GM12878 (cell line): ENCODE data around the gene AVPR1B.

Experiments used
- BMI1 ChIP-seq: fragments of 450-650 bp; IDR thresholded peaks from 2 replicates; pipeline ENCODE4 v1.6.1; 2016; ENCODE audit warnings: mild to moderate bottlenecking, moderate library complexity, borderline replicate concordance
- CTCF ChIP-seq, 3 experiments: IDR thresholded peaks in 2 of 3; conservative IDR thresholded peaks in 1 of 3; 2 replicates each; pipeline ENCODE4 v1.5.1; 2011; ENCODE audit warnings: low read depth in 3 of 3, low read length in 3 of 3, mild to moderate bottlenecking in 3 of 3, control low read depth in 2 of 3, moderate library complexity in 2 of 3, inconsistent platforms in 1 of 3, mixed read lengths in 1 of 3; ENCODE audit not compliant: control insufficient read depth in 2 of 3, insufficient read depth in 1 of 3; ENCODE audit errors: extremely low read depth in 1 of 3
- CUX1 ChIP-seq: IDR thresholded peaks from 2 replicates; pipeline ENCODE4 v1.6.1; 2012; ENCODE audit warnings: improper control_type of control experiment, low read depth, low read length; ENCODE audit not compliant: insufficient replicate concordance
- GATAD2B ChIP-seq: fragments of 450-650 bp; conservative IDR thresholded peaks from 2 replicates; pipeline ENCODE4 v1.6.1; 2017; ENCODE audit warnings: low read depth, mild to moderate bottlenecking, moderate library complexity
- NFIC ChIP-seq: IDR thresholded peaks from 2 replicates; pipeline ENCODE4 v1.6.1; 2012; ENCODE audit warnings: low read depth, mild to moderate bottlenecking, inconsistent platforms, low read length, moderate library complexity
- NRF1 ChIP-seq: conservative IDR thresholded peaks from 2 replicates; pipeline ENCODE4 v1.6.1; 2011; ENCODE audit warnings: mild to moderate bottlenecking, low read depth, low read length, improper control_type of control experiment
- POLR2A ChIP-seq: IDR thresholded peaks from 2 replicates; pipeline ENCODE4 v1.6.1; 2011; ENCODE audit warnings: low read depth, mild to moderate bottlenecking, low read length
- TCF3 ChIP-seq: IDR thresholded peaks from 2 replicates; pipeline ENCODE4 v1.6.1; 2012; ENCODE audit warnings: low read depth, mild to moderate bottlenecking, low read length, borderline replicate concordance; ENCODE audit not compliant: insufficient read depth
- ZBTB33 ChIP-seq: fragments of 450-650 bp; IDR thresholded peaks from 2 replicates; pipeline ENCODE4 v1.6.1; 2017; ENCODE audit warnings: mild to moderate bottlenecking
- ZNF274 ChIP-seq: IDR thresholded peaks from one replicate; pipeline ENCODE4 v1.8.0; 2011; ENCODE audit not compliant: insufficient read length, insufficient read depth

GRCh38 chr1:206094024-206094423 is 23.2 kb downstream of the AVPR1B start:
- TF ChIP-seq TCF3 (no peak), NFIC (no peak), NRF1 (no peak), CTCF (IDR thresholded peaks at IDR 0.05 in 2 of 3, conservative IDR thresholded peaks at IDR 0.05 in 1 of 3; ENCODE audit: control insufficient read depth in 2 of 3, extremely low read depth in 1 of 3, insufficient read depth in 1 of 3, low read depth in 3 of 3, low read length in 3 of 3) (no peak), POLR2A (no peak), BMI1 (no peak), GATAD2B (no peak), CUX1 (no peak), ZNF274 (no peak), ZBTB33 (no peak)
